H4 (cell line): ENCODE data around the gene STK11. TPM values are rescaled to one million over a fixed set of nuclear protein-coding genes. Genes with fewer than 3 reads are reported as not detected.
"Not testable (repeated sequence)": the region's sequence is repeated elsewhere in the genome, so short reads cannot be mapped to it uniquely, and the experiment has no call there.

Experiments used
- DNase-seq: peaks from one replicate; pipeline ENCODE4 v3.0.0-alpha.2; 2015; ENCODE audit warnings: low spot score
- total RNA-seq: library from RNA; depleted of rRNA; stranded (reverse); fragments of >200 nt; shearing (Covaris generic); gene quantifications from 2 replicates; pipeline ENCODE4 v1.2.3, GENCODE V29; 2014

Gene STK11
- total RNA-seq, 1 experiment from 2014 or later, result 17.4 TPM

- no peak for DNase-seq
Measured at GRCh38 chr19:1237027-1237659, 31.6 kb downstream of the STK11 start.

- no peak for DNase-seq
Measured at GRCh38 chr19:1237754-1238368, 32.3 kb downstream of the STK11 start, which contains the start of gene CBARP. CBARP (minus strand) TSS chr19:1238005; CDS start chr19:1236100, 1,905 bp downstream.

GRCh38 chr19:1238369-1239303 lies 33.1 kb downstream of the STK11 start:
- DNase-seq, result no peak

DNA sequence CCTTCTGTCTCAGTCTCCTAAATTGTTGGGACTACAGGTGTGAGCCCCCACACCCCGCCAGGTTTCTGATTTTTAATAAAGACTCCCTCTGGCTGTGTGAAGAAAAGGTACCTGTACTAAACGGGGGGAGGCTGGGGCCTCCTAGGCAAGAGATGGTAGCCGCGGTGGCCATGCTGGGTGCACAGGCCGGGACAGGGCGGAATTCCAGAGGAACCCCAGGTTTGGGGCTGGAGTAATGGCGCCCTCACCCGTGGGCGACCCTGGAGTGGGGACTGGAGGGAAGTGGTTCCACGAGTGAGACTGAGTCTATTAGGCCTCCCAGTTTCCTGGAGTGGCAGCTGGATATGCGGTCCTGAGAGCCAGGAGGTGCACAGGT lies 33.8 kb downstream of the STK11 start:
- no peak for DNase-seq

- DNase-seq, result peak; percentile 81
Measured at GRCh38 chr19:1239796-1240737, 34.5 kb downstream of the STK11 start.

DNA sequence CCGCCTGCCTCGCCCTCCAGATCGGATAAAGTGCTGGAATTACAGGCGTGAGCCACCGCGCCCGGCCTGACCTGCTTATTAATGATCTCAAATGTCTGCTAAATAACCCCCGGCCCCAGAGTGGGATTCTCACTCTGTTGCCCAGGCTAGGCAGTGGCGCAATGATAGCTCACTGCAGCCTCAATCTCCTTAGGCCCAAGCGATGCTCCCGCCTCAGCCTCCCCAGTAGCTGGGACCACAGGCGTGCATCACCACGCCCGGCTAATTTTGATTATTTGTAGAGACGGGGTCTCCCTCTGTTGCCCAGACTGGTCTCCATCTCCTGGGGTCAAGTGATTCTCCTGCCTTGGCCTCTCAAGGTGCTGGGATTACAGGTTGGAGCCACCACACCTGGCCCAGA lies 35.3 kb downstream of the STK11 start:
- DNase-seq, result no peak

GRCh38 chr19:1241417-1242095 lies 36.0 kb downstream of the STK11 start, which contains the start of gene ATP5F1D:
ATP5F1D (plus strand) TSS chr19:1241751; CDS start chr19:1241851, 100 bp downstream.
- peak; percentile 95 for DNase-seq

GRCh38 chr19:1243768-1244692 lies 38.5 kb downstream of the STK11 start:
- peak; percentile 76 for DNase-seq

GRCh38 chr19:1244693-1245451 lies 39.3 kb downstream of the STK11 start:
- no peak for DNase-seq

GRCh38 chr19:1245494-1246264 lies 40.1 kb downstream of the STK11 start:
- no peak for DNase-seq

- DNase-seq, result not testable (repeated sequence)
Measured at GRCh38 chr19:1246265-1247087, 40.9 kb downstream of the STK11 start.

- no peak for DNase-seq
Measured at GRCh38 chr19:1247748-1248138, 42.2 kb downstream of the STK11 start.

GRCh38 chr19:1248139-1248785 lies 42.7 kb downstream of the STK11 start, which contains the start of gene MIDN:
MIDN (plus strand) TSS chr19:1248583; CDS start chr19:1250297, 1,714 bp downstream.
- DNase-seq, result peak; percentile 51

DNA sequence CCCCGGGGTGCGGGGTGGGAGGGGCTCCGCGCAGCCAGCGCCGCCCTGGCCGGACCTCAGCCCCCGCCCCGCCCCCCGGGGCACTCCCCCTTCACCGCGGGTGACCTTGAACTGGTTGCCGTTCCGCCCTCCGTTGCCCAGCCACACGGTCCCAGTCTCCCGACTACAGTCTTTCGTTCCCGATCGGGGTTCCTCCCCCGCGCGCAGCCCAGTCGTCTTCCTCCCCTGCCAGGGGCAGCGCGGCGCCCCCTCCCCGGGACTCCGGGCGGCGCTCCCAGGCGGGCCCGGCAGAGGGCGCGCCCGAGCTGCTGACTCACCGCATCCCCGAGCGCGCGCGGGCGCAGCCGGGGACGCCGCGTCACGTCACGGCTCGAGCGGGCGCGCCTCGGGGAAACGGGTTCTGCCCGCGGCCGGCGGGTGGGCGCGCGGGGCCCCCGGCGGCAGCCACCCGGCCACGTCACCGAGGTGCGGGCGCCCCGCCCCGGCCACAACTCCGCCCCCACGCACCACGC lies 43.3 kb downstream of the STK11 start:
- peak; percentile 77 for DNase-seq

- DNase-seq, result peak; percentile 90
Measured at GRCh38 chr19:1249298-1249989, 43.9 kb downstream of the STK11 start.
